Panc1 (cell line): ENCODE results near the gene ACTL10. TPM values are rescaled to one million over a fixed set of nuclear protein-coding genes. Genes with fewer than 3 reads are reported as not detected.

Experiments
- ATAC-seq: fragments of 200-7000 bp; cut with Tn5 transposase; 2 replicates; pipeline ENCODE4 v1.9.1; 2020; ENCODE audit warnings: mild to moderate bottlenecking, moderate library complexity
- BruUV-seq: library from RNA; stranded (reverse); fragments of 400-500 nt; replicated peaks from 2 replicates; lab custom pipeline; 2021; lab: Mats Ljungman, UMichigan
- CTCF ChIA-PET: fragments of 300-600 bp; sonication (Branson Sonifier 250); formaldehyde crosslinking; loops from one replicate; lab custom pipeline; 2022; ENCODE audit warnings: antibody characterized with exemption; lab: Charles Lee
- POLR2A ChIA-PET: fragments of 300-600 bp; sonication (Branson Sonifier 250); formaldehyde crosslinking; loops from one replicate; lab custom pipeline; 2022; ENCODE audit warnings: antibody characterized with exemption; lab: Charles Lee
- DNase-seq: peaks from one replicate; pipeline ENCODE4 v3.0.0-alpha.2; 2010; ENCODE audit warnings: low read depth, low spot score
- H3K27ac ChIP-seq: 2 replicates; pipeline ENCODE4 v1.5.1; 2011; ENCODE audit warnings: mild to moderate bottlenecking, low read length, inconsistent platforms
- H3K27me3 ChIP-seq: fragments of 200-500 bp; sonication (Bioruptor generic); 2 replicates; pipeline ENCODE4 v1.6.0; 2014; ENCODE audit warnings: low read length, inconsistent platforms; ENCODE audit not compliant: control insufficient read depth, insufficient read depth
- H3K36me3 ChIP-seq: fragments of 200-500 bp; sonication (Bioruptor generic); 2 replicates; pipeline ENCODE4 v1.5.1; 2014; ENCODE audit warnings: inconsistent platforms, mild to moderate bottlenecking, low read length, moderate library complexity; ENCODE audit not compliant: control insufficient read depth, insufficient read depth
- H3K4me1 ChIP-seq: 2 replicates; pipeline ENCODE4 v1.5.1; 2011; ENCODE audit warnings: inconsistent platforms, mild to moderate bottlenecking, low read length, moderate library complexity; ENCODE audit not compliant: control insufficient read depth, insufficient read depth
- H3K4me3 ChIP-seq, 2 experiments: 2 replicates each; pipeline ENCODE4 v1.5.1; 2011 to 2012; ENCODE audit warnings: low read depth in 2 of 2, low read length in 2 of 2, mild to moderate bottlenecking in 2 of 2, inconsistent platforms in 1 of 2, moderate library complexity in 1 of 2
- H3K9me3 ChIP-seq: fragments of 200-500 bp; sonication (Bioruptor generic); 2 replicates; pipeline ENCODE4 v1.5.1; 2014; ENCODE audit warnings: low read depth, mild to moderate bottlenecking, inconsistent platforms, low read length, moderate library complexity; ENCODE audit not compliant: control insufficient read depth, insufficient read depth
- POLR2AphosphoS5 ChIP-seq: IDR thresholded peaks from 2 replicates; pipeline ENCODE4 v1.6.1; 2012; ENCODE audit warnings: mild to moderate bottlenecking, low read depth, low read length, moderate library complexity
- REST ChIP-seq, 2 experiments: IDR thresholded peaks; 2 replicates each; pipeline ENCODE4 v1.6.1; 2011 to 2012; ENCODE audit warnings: low read depth in 2 of 2, control low read depth in 1 of 2, low read length in 1 of 2, mild to moderate bottlenecking in 1 of 2, moderate library complexity in 1 of 2; ENCODE audit not compliant: insufficient read depth in 1 of 2
- SIN3A ChIP-seq: IDR thresholded peaks from 2 replicates; pipeline ENCODE4 v1.6.1; 2012; ENCODE audit warnings: low read depth, mild to moderate bottlenecking, low read length, moderate library complexity, borderline replicate concordance; ENCODE audit not compliant: insufficient read depth
- TCF7L2 ChIP-seq: IDR thresholded peaks from 2 replicates; pipeline ENCODE4 v1.6.1; 2011; ENCODE audit warnings: mild to moderate bottlenecking, low read depth, low read length, inconsistent platforms
- in situ Hi-C: cut with HindIII; loops from 2 replicates; pipeline ENCODE4 v1.10.0; 2016; ENCODE audit warnings: low sequenced_read_pairs, low pct_unique_long_range_greater_than_20kb
- intact Hi-C: fragments of 100-400 bp; cut with micrococcal nuclease; formaldehyde crosslinking; loops from one replicate; pipeline ENCODE4 v1.10.0; 2022; ENCODE audit not compliant: unreplicated experiment
- total RNA-seq: library from RNA; stranded (reverse); gene quantifications from one replicate; pipeline ENCODE4 v1.2.1, GENCODE V29; 2021; ENCODE audit not compliant: unreplicated experiment
- TF ChIP-seq, protein P1 (sequence below): fragments of 450-650 bp; IDR thresholded peaks from 2 replicates; pipeline ENCODE4 v1.5.1; 2017; ENCODE audit warnings: mild to moderate bottlenecking

The ACTL10 gene
- total RNA-seq, 1 experiment from 2014 or later: not detected

DNA sequence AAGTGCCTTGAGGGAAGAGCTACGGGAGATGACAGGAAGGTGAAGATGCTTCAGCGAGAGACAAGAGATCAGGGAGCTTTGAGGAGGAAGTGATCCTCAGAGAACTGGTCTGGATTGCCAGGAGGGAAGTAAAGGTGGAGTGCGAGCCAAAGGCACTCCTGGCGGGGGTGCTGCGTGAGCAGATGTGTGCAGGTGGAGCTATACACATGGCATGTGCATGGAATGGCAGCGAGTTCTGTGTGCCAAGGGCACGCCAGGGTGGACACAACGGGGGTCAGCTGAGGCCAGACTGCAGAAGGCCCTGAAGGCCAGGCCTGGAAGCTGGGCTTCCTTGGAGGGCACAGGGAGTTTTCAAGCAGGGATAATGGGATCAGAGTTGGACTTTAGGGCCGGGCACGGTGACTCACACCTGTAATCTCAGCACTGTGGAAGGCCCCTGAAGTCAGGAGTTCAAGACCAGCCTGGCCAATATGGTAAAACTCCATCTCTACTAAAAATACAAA, 47.2 kb downstream of the ACTL10 start:
- Histone ChIP-seq H3K27ac (no peak overlapping the region), H3K4me1 (no peaks in the 10 kb centered on the region), H3K27me3 (no peaks in the 10 kb centered on the region), H3K4me3 (no peak overlapping the region), H3K36me3 (no peaks in the 10 kb centered on the region), H3K9me3 (no peaks in the 10 kb centered on the region)
- BruUV-seq: no TSS peak
- in situ Hi-C loops: no loop called here
- no peak for DNase-seq
- TF ChIP-seq, protein P1, sequence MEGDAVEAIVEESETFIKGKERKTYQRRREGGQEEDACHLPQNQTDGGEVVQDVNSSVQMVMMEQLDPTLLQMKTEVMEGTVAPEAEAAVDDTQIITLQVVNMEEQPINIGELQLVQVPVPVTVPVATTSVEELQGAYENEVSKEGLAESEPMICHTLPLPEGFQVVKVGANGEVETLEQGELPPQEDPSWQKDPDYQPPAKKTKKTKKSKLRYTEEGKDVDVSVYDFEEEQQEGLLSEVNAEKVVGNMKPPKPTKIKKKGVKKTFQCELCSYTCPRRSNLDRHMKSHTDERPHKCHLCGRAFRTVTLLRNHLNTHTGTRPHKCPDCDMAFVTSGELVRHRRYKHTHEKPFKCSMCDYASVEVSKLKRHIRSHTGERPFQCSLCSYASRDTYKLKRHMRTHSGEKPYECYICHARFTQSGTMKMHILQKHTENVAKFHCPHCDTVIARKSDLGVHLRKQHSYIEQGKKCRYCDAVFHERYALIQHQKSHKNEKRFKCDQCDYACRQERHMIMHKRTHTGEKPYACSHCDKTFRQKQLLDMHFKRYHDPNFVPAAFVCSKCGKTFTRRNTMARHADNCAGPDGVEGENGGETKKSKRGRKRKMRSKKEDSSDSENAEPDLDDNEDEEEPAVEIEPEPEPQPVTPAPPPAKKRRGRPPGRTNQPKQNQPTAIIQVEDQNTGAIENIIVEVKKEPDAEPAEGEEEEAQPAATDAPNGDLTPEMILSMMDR: no peak
- no peak for TF ChIP-seq POLR2AphosphoS5
- TF ChIP-seq REST (IDR thresholded peaks at IDR 0.05; ENCODE audit: insufficient read depth in 1 of 2, low read depth in 2 of 2, low read length in 1 of 2): no peak
- TF ChIP-seq SIN3A: no peak
- no peak for TF ChIP-seq TCF7L2
- CTCF ChIA-PET: no interaction called here
- POLR2A ChIA-PET: no interaction called here
- ATAC-seq: no peak
- intact Hi-C loops: no loop called here

DNA sequence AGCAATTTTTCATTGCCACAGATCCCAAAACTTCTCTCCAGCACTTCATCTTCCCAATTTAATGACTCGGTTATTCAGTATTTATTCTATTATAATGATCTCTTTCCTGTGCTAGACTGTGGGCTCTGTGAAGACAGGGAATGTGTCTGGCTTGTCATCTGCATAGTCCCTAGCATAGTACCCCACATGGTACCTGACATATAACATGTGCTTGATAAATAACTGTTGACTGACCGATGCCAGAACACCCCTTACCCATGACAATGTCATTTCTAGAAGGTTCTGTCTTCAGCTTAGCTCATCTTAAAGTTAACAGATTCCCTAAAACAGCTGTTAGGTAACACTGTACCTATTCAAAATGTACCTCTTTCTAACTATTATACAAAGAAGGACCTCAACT, 49.8 kb downstream of the ACTL10 start:
- in situ Hi-C loops: no loop called here
- CTCF ChIA-PET: no interaction called here
- H3K9me3 ChIP-seq: no peaks in the 10 kb centered on the region

More for the DNA sequence above, 49.8 kb downstream of the ACTL10 start:
- POLR2A ChIA-PET: no interaction called here
- intact Hi-C loops: no loop called here
- H3K27ac ChIP-seq: no peak overlapping the region
- DNase-seq (no peak), ATAC-seq (no peak)
- no peaks in the 10 kb centered on the region for H3K36me3 ChIP-seq
- no peak for TF ChIP-seq TCF7L2
- TF ChIP-seq REST (IDR thresholded peaks at IDR 0.05; ENCODE audit: insufficient read depth in 1 of 2, low read depth in 2 of 2, low read length in 1 of 2): no peak
- TF ChIP-seq, protein P1: no peak
- TF ChIP-seq POLR2AphosphoS5: no peak
- TF ChIP-seq SIN3A: no peak
- no TSS peak for BruUV-seq
- H3K4me1 ChIP-seq: 0 out of 2 replicates have a peak, but pooled peaks cover 5% of the 10 kb centered on the region
- no peak overlapping the region for H3K4me3 ChIP-seq
- H3K27me3 ChIP-seq: no peaks in the 10 kb centered on the region
